ENCODE measurements around the gene POU2F3. TPM values are rescaled to one million over a fixed set of nuclear protein-coding genes. Genes with fewer than 3 reads are reported as not detected.
A peak's percentile ranks its signal among the peaks of the same experiment; 100 is the strongest.

The POU2F3 gene
- total RNA-seq, 2 donors from 2014 or later = 1.5 to 6.1 TPM

DNA sequence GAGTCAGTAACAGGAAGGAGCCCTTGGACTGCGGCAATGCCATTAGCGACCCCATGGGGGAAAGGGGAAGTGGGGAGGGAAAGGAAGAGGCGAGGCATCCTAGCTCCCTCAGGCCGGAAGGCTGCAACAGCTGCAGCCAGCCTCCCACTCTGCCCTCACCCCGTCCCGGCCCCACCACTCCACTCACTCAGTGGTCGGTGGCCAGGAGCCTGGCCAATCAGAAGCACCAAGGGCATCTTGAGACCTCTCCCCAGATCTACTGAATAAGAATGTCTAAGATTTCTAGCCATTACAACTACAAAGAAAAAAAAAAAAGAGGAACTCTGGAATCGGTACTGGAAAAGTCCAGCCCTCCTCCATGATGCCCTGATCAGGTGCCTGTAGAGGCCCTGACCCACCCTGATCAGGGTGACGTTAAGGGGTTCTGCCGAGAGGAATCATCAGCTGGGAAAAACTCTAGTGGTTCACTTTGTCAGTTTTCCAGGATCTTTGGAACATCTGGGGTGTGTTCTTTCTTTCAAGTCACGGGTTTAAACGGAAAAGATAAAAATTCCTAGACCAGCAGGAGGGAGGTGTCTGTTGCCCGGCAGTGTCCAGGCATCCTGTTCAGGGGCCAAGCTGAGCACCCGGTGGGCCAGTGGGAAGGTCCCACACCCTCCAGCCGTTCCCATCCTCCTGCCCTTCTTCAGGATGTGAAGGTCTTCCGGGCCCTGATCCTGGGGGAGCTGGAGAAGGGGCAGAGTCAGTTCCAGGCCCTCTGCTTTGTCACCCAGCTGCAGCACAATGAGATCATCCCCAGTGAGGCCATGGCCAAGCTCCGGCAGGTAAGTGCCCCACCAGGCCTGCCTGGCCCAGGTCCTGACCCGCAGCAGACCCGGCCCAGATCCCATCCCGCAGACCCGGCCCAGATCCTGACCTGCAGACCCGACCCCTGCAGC is 14.7 kb upstream of the POU2F3 start:
- no peaks in the 10 kb centered on the region for H3K4me1 ChIP-seq (replicated peaks)
- H3K36me3 ChIP-seq = no peaks in the 10 kb centered on the region
- H3K27ac ChIP-seq = peak overlapping the region; percentile 22 to 32
- H3K9me3 ChIP-seq = no peaks in the 10 kb centered on the region
- intact Hi-C loops (cut with DNase I) = no loop called here
- DNase-seq (ENCODE audit: low spot score) = no peak
- TF ChIP-seq POLR2A (IDR thresholded peaks at IDR 0.05) (no peak), POLR2AphosphoS5 (IDR thresholded peaks at IDR 0.05) (no peak)
- TF ChIP-seq, protein P1, sequence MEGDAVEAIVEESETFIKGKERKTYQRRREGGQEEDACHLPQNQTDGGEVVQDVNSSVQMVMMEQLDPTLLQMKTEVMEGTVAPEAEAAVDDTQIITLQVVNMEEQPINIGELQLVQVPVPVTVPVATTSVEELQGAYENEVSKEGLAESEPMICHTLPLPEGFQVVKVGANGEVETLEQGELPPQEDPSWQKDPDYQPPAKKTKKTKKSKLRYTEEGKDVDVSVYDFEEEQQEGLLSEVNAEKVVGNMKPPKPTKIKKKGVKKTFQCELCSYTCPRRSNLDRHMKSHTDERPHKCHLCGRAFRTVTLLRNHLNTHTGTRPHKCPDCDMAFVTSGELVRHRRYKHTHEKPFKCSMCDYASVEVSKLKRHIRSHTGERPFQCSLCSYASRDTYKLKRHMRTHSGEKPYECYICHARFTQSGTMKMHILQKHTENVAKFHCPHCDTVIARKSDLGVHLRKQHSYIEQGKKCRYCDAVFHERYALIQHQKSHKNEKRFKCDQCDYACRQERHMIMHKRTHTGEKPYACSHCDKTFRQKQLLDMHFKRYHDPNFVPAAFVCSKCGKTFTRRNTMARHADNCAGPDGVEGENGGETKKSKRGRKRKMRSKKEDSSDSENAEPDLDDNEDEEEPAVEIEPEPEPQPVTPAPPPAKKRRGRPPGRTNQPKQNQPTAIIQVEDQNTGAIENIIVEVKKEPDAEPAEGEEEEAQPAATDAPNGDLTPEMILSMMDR (IDR thresholded peaks at IDR 0.05) = no peak
- H3K27me3 ChIP-seq (replicated peaks; ENCODE audit: insufficient read depth) = no peaks in the 10 kb centered on the region
- no peak overlapping the region for H3K4me3 ChIP-seq
- WGBS = 60% methylated on average over 22 of the region's 22 CpGs

DNA sequence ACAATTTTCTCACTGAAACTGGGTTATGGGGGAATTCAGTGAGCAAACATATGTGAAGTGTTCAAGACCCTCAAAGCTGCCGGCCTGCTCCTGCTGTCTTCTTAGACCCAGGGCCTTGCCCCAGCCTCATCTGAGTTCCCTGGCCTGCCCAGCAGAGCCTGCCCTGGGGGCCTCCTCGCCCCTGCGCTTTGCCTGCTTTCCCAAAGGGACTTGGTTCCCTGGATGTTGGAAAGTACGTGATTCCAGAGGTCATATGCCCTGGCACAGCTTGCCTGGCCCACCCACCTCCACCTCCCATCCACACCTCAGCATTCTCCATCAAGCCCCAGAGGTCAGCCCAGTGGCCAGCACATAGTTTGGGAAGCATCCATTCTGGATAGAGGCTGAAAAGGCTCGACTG is 13.7 kb upstream of the POU2F3 start:
- Histone ChIP-seq H3K36me3 (no peaks in the 10 kb centered on the region), H3K27me3 (replicated peaks; ENCODE audit: insufficient read depth) (no peaks in the 10 kb centered on the region), H3K27ac (peak overlapping the region in 1 of 2 donors; percentile 32), H3K4me3 (no peak overlapping the region), H3K4me1 (replicated peaks) (no peaks in the 10 kb centered on the region), H3K9me3 (no peaks in the 10 kb centered on the region)
- WGBS = 79% methylated on average over 5 of the region's 5 CpGs
- intact Hi-C loops (cut with DNase I) = no loop called here
- TF ChIP-seq POLR2A (IDR thresholded peaks at IDR 0.05) (no peak), POLR2AphosphoS5 (IDR thresholded peaks at IDR 0.05) (no peak)
- TF ChIP-seq, protein P1 (IDR thresholded peaks at IDR 0.05) = no peak
- DNase-seq (ENCODE audit: low spot score) = no peak

DNA sequence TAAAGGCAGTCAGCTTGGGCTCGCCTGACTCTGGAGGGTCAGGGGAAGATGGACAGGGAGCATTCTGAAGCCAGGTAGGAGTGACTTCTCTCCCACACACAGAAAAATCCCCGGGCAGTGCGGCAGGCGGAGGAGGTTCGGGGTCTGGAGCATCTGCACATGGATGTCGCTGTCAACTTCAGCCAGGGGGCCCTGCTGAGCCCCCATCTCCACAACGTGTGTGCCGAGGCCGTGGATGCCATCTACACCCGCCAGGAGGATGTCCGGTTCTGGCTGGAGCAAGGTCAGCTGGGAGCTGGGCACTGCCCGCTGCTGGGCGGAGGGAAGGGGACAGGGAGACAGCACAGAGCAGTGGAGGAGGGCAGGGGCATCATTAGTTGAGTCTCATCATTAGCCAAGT is 13.2 kb upstream of the POU2F3 start:
- Histone ChIP-seq H3K27ac (no peak overlapping the region), H3K36me3 (no peaks in the 10 kb centered on the region), H3K27me3 (replicated peaks; ENCODE audit: insufficient read depth) (no peaks in the 10 kb centered on the region), H3K4me1 (replicated peaks) (no peaks in the 10 kb centered on the region), H3K9me3 (no peaks in the 10 kb centered on the region), H3K4me3 (no peak overlapping the region)
- 80% methylated on average over 13 of the region's 13 CpGs for WGBS
- DNase-seq (ENCODE audit: low spot score) = no peak
- intact Hi-C loops (cut with DNase I) = no loop called here
- TF ChIP-seq, protein P1 (IDR thresholded peaks at IDR 0.05) = no peak
- no peak for TF ChIP-seq POLR2A (IDR thresholded peaks at IDR 0.05)
- TF ChIP-seq POLR2AphosphoS5 (IDR thresholded peaks at IDR 0.05) = no peak

DNA sequence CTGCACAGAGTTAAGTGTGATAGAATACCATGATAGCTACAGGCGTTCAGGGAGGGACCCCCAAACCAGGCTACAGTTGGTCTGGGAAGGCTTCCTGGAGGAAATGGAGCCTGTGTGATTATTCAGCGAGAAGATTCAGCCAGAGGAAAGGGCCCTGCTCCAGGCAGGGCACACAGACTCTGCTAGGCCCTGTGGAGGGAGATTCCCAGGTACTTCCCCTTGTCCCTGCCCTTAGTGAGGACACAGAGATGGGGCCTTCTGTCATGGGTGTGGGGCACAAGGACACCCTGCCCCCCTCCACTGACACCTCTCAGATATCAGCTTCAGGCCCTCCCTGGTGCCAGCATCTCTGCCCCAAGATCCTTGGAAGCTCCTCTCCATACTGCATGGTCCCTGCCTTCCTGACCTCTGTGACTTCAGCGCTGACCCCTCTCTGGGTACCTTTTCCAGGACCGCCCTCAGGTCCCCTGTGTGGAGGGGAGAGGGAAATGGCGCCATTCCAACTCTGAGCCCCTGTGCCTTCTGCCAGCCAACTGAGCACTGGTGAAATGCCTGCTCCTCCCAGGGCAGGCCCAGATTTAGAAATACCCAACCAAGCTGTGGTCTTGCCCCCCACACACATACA is 12.6 kb upstream of the POU2F3 start:
- Histone ChIP-seq H3K9me3 (no peaks in the 10 kb centered on the region), H3K4me1 (replicated peaks) (no peaks in the 10 kb centered on the region), H3K36me3 (no peaks in the 10 kb centered on the region), H3K4me3 (no peak overlapping the region), H3K27me3 (replicated peaks; ENCODE audit: insufficient read depth) (no peaks in the 10 kb centered on the region), H3K27ac (no peak overlapping the region)
- intact Hi-C loops (cut with DNase I) = no loop called here
- TF ChIP-seq, protein P1 (IDR thresholded peaks at IDR 0.05) = no peak
- no peak for TF ChIP-seq POLR2A (IDR thresholded peaks at IDR 0.05)
- no peak for TF ChIP-seq POLR2AphosphoS5 (IDR thresholded peaks at IDR 0.05)
- DNase-seq (ENCODE audit: low spot score) = no peak
- WGBS = 89% methylated on average over 5 of the region's 5 CpGs
